Esophagus muscularis mucosa (tissue), 4 donors: ENCODE results near the gene PC.

Experiments
- CTCF ChIP-seq, 3 experiments: fragments of 200-600 bp in 2 of 3; fragments of 450-650 bp in 1 of 3; sonication (generic) in 2 of 3; IDR thresholded peaks; one replicate each; pipeline ENCODE4 v1.5.1; 2017 to 2019; ENCODE audit warnings: antibody characterized with exemption in 3 of 3, mild to moderate bottlenecking in 2 of 3, moderate library complexity in 1 of 3
- EP300 ChIP-seq: sonication (generic); formaldehyde crosslinking; IDR thresholded peaks from one replicate; pipeline ENCODE4 v1.6.1; 2017; ENCODE audit warnings: antibody characterized with exemption
- POLR2A ChIP-seq: fragments of 450-650 bp; IDR thresholded peaks from one replicate; pipeline ENCODE4 v1.6.1; 2017; ENCODE audit warnings: antibody characterized with exemption, moderate library complexity, mild to moderate bottlenecking, low read depth

GRCh38 chr11:66978717-66979116 lies 20.5 kb upstream of the PC start:
- TF ChIP-seq CTCF (IDR thresholded peaks at IDR 0.05), result no peak
- no peak for TF ChIP-seq POLR2A
- no peak for TF ChIP-seq EP300
